ENCODE measurements around the gene CPT1C.
A peak's percentile ranks its signal among the peaks of the same experiment; 100 is the strongest.
"Not testable (repeated sequence)": the region's sequence is repeated elsewhere in the genome, so short reads cannot be mapped to it uniquely, and the experiment has no call there.

The CPT1C gene

GRCh38 chr19:49710372-49710951 lies 19.5 kb downstream of the CPT1C start:
- no peak for DNase-seq

GRCh38 chr19:49712397-49712859 lies 21.5 kb downstream of the CPT1C start:
- DNase-seq, result peak; percentile 11 to 23

- no peak for DNase-seq
Measured at GRCh38 chr19:49713236-49713845, 22.4 kb downstream of the CPT1C start.

- peak; percentile 16 to 57 for DNase-seq
Measured at GRCh38 chr19:49716154-49716553, 25.2 kb downstream of the CPT1C start.

- no peak for DNase-seq
Measured at GRCh38 chr19:49718511-49718910, 27.6 kb downstream of the CPT1C start.

- DNase-seq, result no peak
Measured at GRCh38 chr19:49718991-49719390, 28.1 kb downstream of the CPT1C start.

GRCh38 chr19:49719420-49719819 lies 28.5 kb downstream of the CPT1C start:
- DNase-seq, result not testable (repeated sequence)

GRCh38 chr19:49727217-49728030 lies 36.5 kb downstream of the CPT1C start:
- DNase-seq, result no peak

- DNase-seq, result no peak
Measured at GRCh38 chr19:49730166-49730565, 39.2 kb downstream of the CPT1C start.

GRCh38 chr19:49738268-49738667 lies 47.4 kb downstream of the CPT1C start:
- peak; percentile 54 to 75 for DNase-seq

- no peak for DNase-seq
Measured at GRCh38 chr19:49739098-49739497, 48.2 kb downstream of the CPT1C start.

GRCh38 chr19:49739933-49740332 lies 49.0 kb downstream of the CPT1C start:
- no peak for DNase-seq

- DNase-seq, result no peak
Measured at GRCh38 chr19:49741210-49741844, 50.4 kb downstream of the CPT1C start.

- DNase-seq, result no peak
Measured at GRCh38 chr19:49744946-49745381, 54.0 kb downstream of the CPT1C start.

GRCh38 chr19:49746206-49746958 lies 55.5 kb downstream of the CPT1C start:
- DNase-seq, result peak; percentile 56 to 61

GRCh38 chr19:49749055-49749716 lies 58.3 kb downstream of the CPT1C start:
- DNase-seq, result peak in 1 of 2 donors; percentile 28

- DNase-seq, result no peak
Measured at GRCh38 chr19:49749771-49750170, 58.9 kb downstream of the CPT1C start.

- DNase-seq, result no peak
Measured at GRCh38 chr19:49752701-49753100, 61.8 kb downstream of the CPT1C start.

GRCh38 chr19:49755956-49756355 lies 65.0 kb downstream of the CPT1C start:
- no peak for DNase-seq

GRCh38 chr19:49758292-49758691 lies 67.4 kb downstream of the CPT1C start:
- DNase-seq, result no peak

GRCh38 chr19:49761249-49761624 lies 70.3 kb downstream of the CPT1C start:
- DNase-seq, result no peak
